Karpas-422 (cell line): Measurements from ENCODE around the gene PCDHGA12. TPM values are rescaled to one million over a fixed set of nuclear protein-coding genes. Genes with fewer than 3 reads are reported as not detected.
A peak's percentile ranks its signal among the peaks of the same experiment; 100 is the strongest.

ENCODE experiments used
- DNase-seq: peaks from one replicate; pipeline ENCODE4 v3.0.0-alpha.2; 2015
- H2AFZ ChIP-seq: fragments of 200-600 bp; sonication (generic); 2 replicates; pipeline ENCODE4 v1.6.1; 2014; ENCODE audit warnings: antibody characterized with exemption, low read length, mixed read lengths
- H3K27ac ChIP-seq: fragments of 200-600 bp; sonication (generic); 2 replicates; pipeline ENCODE4 v1.5.1; 2014; ENCODE audit warnings: mild to moderate bottlenecking, low read length, moderate library complexity
- H3K27me3 ChIP-seq: fragments of 200-600 bp; sonication (generic); 2 replicates; pipeline ENCODE4 v1.6.1; 2014; ENCODE audit warnings: low read length, mixed read lengths
- H3K36me3 ChIP-seq: fragments of 200-600 bp; sonication (generic); 2 replicates; pipeline ENCODE4 v1.6.1; 2014; ENCODE audit warnings: low read length, mixed read lengths; ENCODE audit not compliant: insufficient read depth
- H3K4me1 ChIP-seq: fragments of 200-600 bp; sonication (generic); 2 replicates; pipeline ENCODE4 v1.6.1; 2014; ENCODE audit warnings: mild to moderate bottlenecking, low read length, mixed read lengths
- H3K4me2 ChIP-seq: fragments of 200-600 bp; sonication (generic); 2 replicates; pipeline ENCODE4 v1.6.1; 2014; ENCODE audit warnings: low read length, low read depth, mild to moderate bottlenecking; ENCODE audit not compliant: poor library complexity, severe bottlenecking
- H3K4me3 ChIP-seq: fragments of 200-600 bp; sonication (generic); 2 replicates; pipeline ENCODE4 v1.5.1; 2014; ENCODE audit warnings: mild to moderate bottlenecking, antibody characterized with exemption, low read length, mixed read lengths
- H3K79me2 ChIP-seq: fragments of 200-600 bp; sonication (generic); 2 replicates; pipeline ENCODE4 v1.6.1; 2014; ENCODE audit warnings: mild to moderate bottlenecking, low read length, mixed read lengths
- H3K9ac ChIP-seq: fragments of 200-600 bp; sonication (generic); 2 replicates; pipeline ENCODE4 v1.6.0; 2014; ENCODE audit warnings: low read length
- H3K9me2 ChIP-seq: fragments of 200-600 bp; sonication (generic), shearing (Covaris generic); replicated peaks from 2 replicates; pipeline ENCODE4 v1.6.0; 2014; ENCODE audit warnings: mild to moderate bottlenecking, low read length, moderate library complexity; ENCODE audit not compliant: insufficient read depth
- H3K9me3 ChIP-seq: fragments of 300-700, 200-600 bp; sonication (generic); 2 replicates; pipeline ENCODE4 v1.6.1; 2014; ENCODE audit warnings: low read length, mixed read lengths
- H4K20me1 ChIP-seq: fragments of 200-600 bp; sonication (generic); 2 replicates; pipeline ENCODE4 v1.6.1; 2014; ENCODE audit warnings: mild to moderate bottlenecking, antibody characterized with exemption, low read length, low read depth; ENCODE audit not compliant: insufficient read depth
- total RNA-seq: library from RNA; depleted of rRNA; stranded (reverse); fragments of >200 nt; shearing (Covaris generic); gene quantifications from 2 replicates; pipeline ENCODE4 v1.2.3, GENCODE V29; 2014; ENCODE audit warnings: low replicate concordance; rRNA removed

Gene PCDHGA12
- total RNA-seq, 1 experiment from 2014 or later = 6.6 TPM

DNA sequence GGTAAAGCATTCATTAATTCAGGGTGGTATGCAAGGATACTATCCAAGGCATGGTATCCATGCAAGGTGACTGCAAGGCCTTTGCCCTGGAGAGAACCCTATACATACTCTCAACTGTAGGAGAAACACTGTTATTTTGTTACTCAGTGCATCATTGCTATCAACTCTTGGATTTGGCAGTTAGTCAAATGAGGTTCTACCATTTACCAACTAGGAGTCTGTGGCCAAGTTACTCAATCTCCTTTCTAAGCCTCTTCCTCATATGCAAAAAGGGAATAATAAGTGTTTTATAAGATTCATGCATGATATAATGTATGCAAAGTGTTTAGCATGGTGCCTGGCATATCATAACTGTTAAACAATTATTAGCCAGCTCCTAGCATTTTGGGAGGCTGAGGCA, 49.5 kb downstream of the PCDHGA12 start:
- Histone ChIP-seq H3K4me1 (peaks cover 80% of the 10 kb centered on the region), H2AFZ (no peak overlapping the region), H3K4me3 (peak overlapping the region; percentile 46), H3K36me3 (0 out of 2 replicates have a peak, but pooled peaks cover 17% of the 10 kb centered on the region), H3K27ac (peak overlapping the region; percentile 87), H4K20me1 (peaks cover 10% of the 10 kb centered on the region; the same call in 1 of the 2 replicates), H3K9me3 (no peaks in the 10 kb centered on the region), H3K4me2 (peak overlapping the region; percentile 78), H3K79me2 (peaks cover 90% of the 10 kb centered on the region), H3K27me3 (no peaks in the 10 kb centered on the region), H3K9ac (peak overlapping the region; percentile 30), H3K9me2 (no peaks in the 10 kb centered on the region)
- peak; percentile 63 for DNase-seq

Other genes with a start within 250 kb of the PCDHGA12 start
- gene PCDHB16, start 248.1 kb upstream of the PCDHGA12 start, total RNA-seq = 0.04 and 0.54 TPM in 2 replicates
- 0.11 and 0.29 TPM in 2 replicates for gene PCDHB9, start 243.3 kb upstream of the PCDHGA12 start, total RNA-seq
- gene PCDHB10, start 238.2 kb upstream of the PCDHGA12 start, total RNA-seq = 0.11 TPM in 1 of 2 replicates, not detected in the other
- gene PCDHB11, start 230.9 kb upstream of the PCDHGA12 start, total RNA-seq = not detected in 2 replicates
- not detected in 2 replicates for gene PCDHB12, start 221.8 kb upstream of the PCDHGA12 start, total RNA-seq
- gene PCDHB13, start 216.6 kb upstream of the PCDHGA12 start, total RNA-seq = 0.19 and 0.69 TPM in 2 replicates
- gene PCDHB14, start 207.2 kb upstream of the PCDHGA12 start, total RNA-seq = 0.48 and 0.90 TPM in 2 replicates
- gene PCDHB15, start 185.1 kb upstream of the PCDHGA12 start, total RNA-seq = 0.25 TPM in 1 of 2 replicates, not detected in the other
- 0.65 and 0.82 TPM in 2 replicates for gene SLC25A2, start 126.5 kb upstream of the PCDHGA12 start, total RNA-seq
- gene TAF7, start 109.7 kb upstream of the PCDHGA12 start, total RNA-seq = 70.0 and 85.9 TPM in 2 replicates
- gene PCDHGA1, start 100.0 kb upstream of the PCDHGA12 start, total RNA-seq = 0.48 and 1.2 TPM in 2 replicates
- gene PCDHGA2, start 91.7 kb upstream of the PCDHGA12 start, total RNA-seq = 0.04 TPM in 1 of 2 replicates, not detected in the other
- gene PCDHGA3, start 86.7 kb upstream of the PCDHGA12 start, total RNA-seq = not detected in 2 replicates
- 14.0 and 15.3 TPM in 2 replicates for gene PCDHGB1, start 80.4 kb upstream of the PCDHGA12 start, total RNA-seq
- 11.1 and 13.5 TPM in 2 replicates for gene PCDHGA4, start 75.5 kb upstream of the PCDHGA12 start, total RNA-seq
- gene PCDHGB2, start 70.5 kb upstream of the PCDHGA12 start, total RNA-seq = 9.8 and 11.5 TPM in 2 replicates
- gene PCDHGA5, start 66.3 kb upstream of the PCDHGA12 start, total RNA-seq = 8.8 and 9.7 TPM in 2 replicates
- 19.5 and 22.7 TPM in 2 replicates for gene PCDHGB3, start 60.3 kb upstream of the PCDHGA12 start, total RNA-seq
- 10.9 and 14.5 TPM in 2 replicates for gene PCDHGA6, start 56.6 kb upstream of the PCDHGA12 start, total RNA-seq
- 8.4 and 11.5 TPM in 2 replicates for gene PCDHGA7, start 47.8 kb upstream of the PCDHGA12 start, total RNA-seq
- 6.3 and 10.0 TPM in 2 replicates for gene PCDHGB4, start 42.8 kb upstream of the PCDHGA12 start, total RNA-seq
- gene PCDHGA8, start 37.9 kb upstream of the PCDHGA12 start, total RNA-seq = 8.8 and 9.6 TPM in 2 replicates
- gene PCDHGB5, start 32.6 kb upstream of the PCDHGA12 start, total RNA-seq = 17.0 and 26.4 TPM in 2 replicates
- gene PCDHGA9, start 27.7 kb upstream of the PCDHGA12 start, total RNA-seq = 13.0 and 15.7 TPM in 2 replicates
- gene PCDHGB6, start 22.5 kb upstream of the PCDHGA12 start, total RNA-seq = 5.5 and 8.8 TPM in 2 replicates
- 8.5 and 11.2 TPM in 2 replicates for gene PCDHGA10, start 17.5 kb upstream of the PCDHGA12 start, total RNA-seq
- gene PCDHGB7, start 12.8 kb upstream of the PCDHGA12 start, total RNA-seq = 6.3 and 10.4 TPM in 2 replicates
- gene PCDHGA11, start 9.5 kb upstream of the PCDHGA12 start, total RNA-seq = 9.3 and 10.4 TPM in 2 replicates
- 61.3 and 75.2 TPM in 2 replicates for gene PCDHGC3, start 45.5 kb downstream of the PCDHGA12 start, total RNA-seq
- gene PCDHGC4, start 54.5 kb downstream of the PCDHGA12 start, total RNA-seq = 7.0 and 11.8 TPM in 2 replicates
- gene PCDHGC5, start 58.6 kb downstream of the PCDHGA12 start, total RNA-seq = 5.1 and 5.8 TPM in 2 replicates
- gene DIAPH1, start 188.5 kb downstream of the PCDHGA12 start, total RNA-seq = 147 and 181 TPM in 2 replicates
- 96.0 and 128 TPM in 2 replicates for gene HDAC3, start 206.3 kb downstream of the PCDHGA12 start, total RNA-seq
- 20.4 and 48.3 TPM in 2 replicates for gene RELL2, start 206.5 kb downstream of the PCDHGA12 start, total RNA-seq
- gene FCHSD1, start 220.9 kb downstream of the PCDHGA12 start, total RNA-seq = 14.6 and 19.3 TPM in 2 replicates